ENCODE results near the gene DLL3. TPM values are rescaled to one million over a fixed set of nuclear protein-coding genes. Genes with fewer than 3 reads are reported as not detected.

The DLL3 gene
- total RNA-seq, 2 donors from 2014 or later, result not detected

DNA sequence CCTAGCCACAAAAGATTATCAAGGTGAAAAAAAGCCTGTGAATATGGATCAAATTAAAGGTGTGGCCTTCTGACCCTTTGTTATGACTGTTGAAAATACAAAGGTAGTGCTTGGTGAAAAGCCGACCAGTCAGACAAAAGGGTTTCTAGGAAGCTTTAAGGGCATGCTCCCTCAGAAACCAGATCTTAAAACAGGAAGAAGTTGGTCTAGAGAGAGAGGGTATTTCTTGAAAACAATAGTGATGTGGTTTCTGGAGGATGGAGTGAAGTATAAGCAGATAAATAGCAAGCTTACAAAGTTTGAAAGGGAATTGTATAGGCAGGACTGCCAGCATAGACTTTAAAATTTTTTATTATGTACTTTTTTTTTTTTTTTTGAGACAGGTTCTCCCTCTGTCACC is 46.2 kb downstream of the DLL3 start:
- DNase-seq, result no peak
- intact Hi-C loops (cut with DNase I), result no loop called here
- Histone ChIP-seq H3K4me3 (no peak overlapping the region), H3K27me3 (no peaks in the 10 kb centered on the region), H3K9me3 (no peaks in the 10 kb centered on the region), H3K4me1 (no peaks in the 10 kb centered on the region), H3K27ac (no peak overlapping the region), H3K9ac (ENCODE audit: low read depth in 2 of 2, low read length in 2 of 2) (no peak overlapping the region), H3K36me3 (no peaks in the 10 kb centered on the region)
- TF ChIP-seq, protein P1, sequence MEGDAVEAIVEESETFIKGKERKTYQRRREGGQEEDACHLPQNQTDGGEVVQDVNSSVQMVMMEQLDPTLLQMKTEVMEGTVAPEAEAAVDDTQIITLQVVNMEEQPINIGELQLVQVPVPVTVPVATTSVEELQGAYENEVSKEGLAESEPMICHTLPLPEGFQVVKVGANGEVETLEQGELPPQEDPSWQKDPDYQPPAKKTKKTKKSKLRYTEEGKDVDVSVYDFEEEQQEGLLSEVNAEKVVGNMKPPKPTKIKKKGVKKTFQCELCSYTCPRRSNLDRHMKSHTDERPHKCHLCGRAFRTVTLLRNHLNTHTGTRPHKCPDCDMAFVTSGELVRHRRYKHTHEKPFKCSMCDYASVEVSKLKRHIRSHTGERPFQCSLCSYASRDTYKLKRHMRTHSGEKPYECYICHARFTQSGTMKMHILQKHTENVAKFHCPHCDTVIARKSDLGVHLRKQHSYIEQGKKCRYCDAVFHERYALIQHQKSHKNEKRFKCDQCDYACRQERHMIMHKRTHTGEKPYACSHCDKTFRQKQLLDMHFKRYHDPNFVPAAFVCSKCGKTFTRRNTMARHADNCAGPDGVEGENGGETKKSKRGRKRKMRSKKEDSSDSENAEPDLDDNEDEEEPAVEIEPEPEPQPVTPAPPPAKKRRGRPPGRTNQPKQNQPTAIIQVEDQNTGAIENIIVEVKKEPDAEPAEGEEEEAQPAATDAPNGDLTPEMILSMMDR (IDR thresholded peaks at IDR 0.05), result no peak

DNA sequence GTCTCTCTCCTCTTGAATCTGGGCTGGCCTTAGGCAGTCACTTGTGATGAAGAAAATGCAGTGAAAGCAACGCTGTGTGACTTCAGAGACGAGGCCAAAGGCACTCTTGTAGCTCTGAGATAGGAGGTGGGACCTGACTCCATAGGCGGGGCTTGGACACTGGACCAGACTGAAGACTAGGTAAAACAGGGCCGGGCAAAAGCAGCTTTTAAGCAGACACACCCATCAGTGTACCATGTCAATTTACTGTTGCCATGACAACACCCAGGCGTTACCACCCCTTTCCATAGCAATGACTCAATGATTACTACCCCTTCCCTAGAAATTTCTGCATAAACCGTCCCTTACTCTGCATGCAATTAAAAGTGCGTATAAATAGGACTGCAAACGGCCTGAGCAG is 47.9 kb downstream of the DLL3 start:
- H3K36me3 ChIP-seq, result no peaks in the 10 kb centered on the region
- no peaks in the 10 kb centered on the region for H3K4me1 ChIP-seq
- intact Hi-C loops (cut with DNase I), result no loop called here
- H3K9me3 ChIP-seq, result no peaks in the 10 kb centered on the region
- no peak overlapping the region for H3K27ac ChIP-seq
- H3K27me3 ChIP-seq, result no peaks in the 10 kb centered on the region
- TF ChIP-seq, protein P1 (IDR thresholded peaks at IDR 0.05), result no peak
- no peak overlapping the region for H3K4me3 ChIP-seq
- no peak for DNase-seq
- H3K9ac ChIP-seq (ENCODE audit: low read depth in 2 of 2, low read length in 2 of 2), result no peak overlapping the region

DNA sequence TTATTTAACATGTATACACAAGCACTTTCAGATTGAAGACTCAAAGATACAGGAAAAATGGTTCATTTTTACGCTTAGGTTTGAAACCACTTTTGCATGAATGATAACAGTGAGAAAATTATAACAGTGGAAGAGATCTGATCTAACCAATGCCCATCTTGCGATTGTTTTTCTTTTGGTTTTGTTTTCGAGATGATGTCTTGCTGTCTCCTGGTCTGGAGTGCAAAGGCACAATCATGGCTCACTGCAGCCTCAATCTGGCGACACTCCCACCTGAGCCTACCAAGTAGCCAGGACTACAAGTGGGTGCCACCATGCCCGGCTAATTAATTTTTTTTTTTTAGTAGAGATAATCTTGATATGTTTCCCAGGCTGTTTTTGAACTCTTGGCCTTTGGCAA is 51.5 kb downstream of the DLL3 start:
- no peaks in the 10 kb centered on the region for H3K36me3 ChIP-seq

DNA sequence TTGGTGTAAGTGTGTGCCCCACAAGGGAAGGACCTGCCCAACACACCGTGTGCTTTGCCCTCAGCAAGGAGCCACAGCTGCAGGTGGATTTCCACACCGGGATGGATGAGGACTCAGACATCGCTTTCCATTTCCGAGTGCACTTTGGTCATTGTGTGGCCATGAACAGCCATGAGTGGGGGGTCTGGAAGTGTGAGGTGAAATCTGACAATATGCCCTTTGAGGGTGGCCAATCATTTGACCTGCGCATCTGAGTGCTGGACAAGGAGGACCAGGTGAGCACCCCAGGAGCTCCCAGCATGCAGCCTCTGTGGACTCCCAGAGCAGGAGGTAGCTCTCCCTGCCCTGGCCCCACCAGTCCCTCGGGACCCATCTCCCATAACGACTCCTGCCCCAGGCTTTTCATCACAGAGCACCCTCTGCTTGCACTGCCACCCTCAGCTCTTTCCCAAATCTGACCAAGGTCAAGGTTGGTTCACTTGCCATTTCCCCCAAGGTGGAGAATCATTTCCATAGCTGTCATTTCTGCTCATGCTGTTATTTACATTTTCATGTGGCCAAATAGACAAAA is 54.4 kb downstream of the DLL3 start:
- TF ChIP-seq, protein P1 (IDR thresholded peaks at IDR 0.05), result no peak
- H3K27ac ChIP-seq, result no peak overlapping the region
- H3K4me3 ChIP-seq, result no peak overlapping the region
- H3K4me1 ChIP-seq, result no peaks in the 10 kb centered on the region
- H3K36me3 ChIP-seq, result no peaks in the 10 kb centered on the region
- H3K9ac ChIP-seq (ENCODE audit: low read depth in 2 of 2, low read length in 2 of 2), result no peak overlapping the region
- intact Hi-C loops (cut with DNase I), result loop anchor here (10.0 kb wide), 1 partner anchor 212 kb away; no protein-coding TSS in a partner anchor
- H3K27me3 ChIP-seq, result no peaks in the 10 kb centered on the region
- H3K9me3 ChIP-seq, result no peaks in the 10 kb centered on the region
- no peak for DNase-seq

More for the DNA sequence above, 51.5 kb downstream of the DLL3 start:
- Histone ChIP-seq H3K4me1 (no peaks in the 10 kb centered on the region), H3K27ac (no peak overlapping the region), H3K9ac (ENCODE audit: low read depth in 2 of 2, low read length in 2 of 2) (no peak overlapping the region), H3K4me3 (no peak overlapping the region), H3K9me3 (no peaks in the 10 kb centered on the region), H3K27me3 (no peaks in the 10 kb centered on the region)
- DNase-seq, result no peak
- intact Hi-C loops (cut with DNase I), result loop anchor here (2.0 to 10.0 kb wide), 2 partner anchors 123 to 215 kb away; no protein-coding TSS in a partner anchor
- TF ChIP-seq, protein P1 (IDR thresholded peaks at IDR 0.05), result no peak

DNA sequence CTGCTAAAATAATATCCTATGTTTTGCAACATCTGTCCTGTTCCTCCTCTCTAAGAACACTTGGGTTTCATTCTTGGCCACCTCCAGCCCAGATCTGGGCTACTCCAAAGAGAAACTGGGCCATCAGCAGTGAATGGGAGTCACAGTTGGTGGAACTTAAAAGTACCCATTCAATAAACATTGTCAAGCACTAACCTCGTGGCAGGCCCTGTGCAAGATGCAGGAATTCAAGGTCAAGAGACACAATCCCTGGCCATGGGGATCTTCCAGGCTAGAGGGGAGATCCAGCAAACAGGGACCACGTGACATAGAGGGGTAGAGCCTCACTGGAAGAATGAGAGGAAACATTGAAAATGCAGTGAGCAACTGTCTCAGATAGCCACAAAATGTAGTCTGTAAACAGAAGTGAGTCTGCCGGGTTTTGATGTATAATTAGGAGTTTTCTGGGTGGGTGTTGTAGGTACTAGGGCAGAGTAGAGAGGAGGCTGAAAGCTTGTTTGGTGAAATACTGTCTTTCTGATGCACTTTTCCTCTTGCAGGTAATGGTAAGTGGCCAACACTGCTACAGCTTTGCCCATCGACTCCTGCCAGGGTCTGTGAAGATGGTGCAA is 56.1 kb downstream of the DLL3 start:
- H3K4me1 ChIP-seq, result no peaks in the 10 kb centered on the region
- H3K9me3 ChIP-seq, result no peaks in the 10 kb centered on the region
- TF ChIP-seq, protein P1 (IDR thresholded peaks at IDR 0.05), result no peak
- no peak for DNase-seq
- intact Hi-C loops (cut with DNase I), result loop anchor here (10.0 kb wide), 1 partner anchor 210 kb away; no protein-coding TSS in a partner anchor
- H3K36me3 ChIP-seq, result no peaks in the 10 kb centered on the region
- H3K27me3 ChIP-seq, result no peaks in the 10 kb centered on the region
- H3K4me3 ChIP-seq, result no peak overlapping the region
- H3K27ac ChIP-seq, result no peak overlapping the region
- H3K9ac ChIP-seq (ENCODE audit: low read depth in 2 of 2, low read length in 2 of 2), result no peak overlapping the region

Data from colonic mucosa (tissue), 4 donors.